Stimulated activated CD8-positive, alpha-beta memory T cell treated with anti-CD3 and anti-CD28 coated beads, Interleukin-12 subunit alpha, Interleukin-12 subunit beta, amount 100 ng/mL, for 4 hours (primary cell): ENCODE data around the gene TRIP10.
A peak's percentile ranks its signal among the peaks of the same experiment; 100 is the strongest.
"Not testable (repeated sequence)": the region's sequence is repeated elsewhere in the genome, so short reads cannot be mapped to it uniquely, and the experiment has no call there.

Experiments
- DNase-seq: peaks from one replicate; pipeline ENCODE4 v3.0.0-alpha.2; 2020; ENCODE audit warnings: low read depth

TRIP10 gene

DNA sequence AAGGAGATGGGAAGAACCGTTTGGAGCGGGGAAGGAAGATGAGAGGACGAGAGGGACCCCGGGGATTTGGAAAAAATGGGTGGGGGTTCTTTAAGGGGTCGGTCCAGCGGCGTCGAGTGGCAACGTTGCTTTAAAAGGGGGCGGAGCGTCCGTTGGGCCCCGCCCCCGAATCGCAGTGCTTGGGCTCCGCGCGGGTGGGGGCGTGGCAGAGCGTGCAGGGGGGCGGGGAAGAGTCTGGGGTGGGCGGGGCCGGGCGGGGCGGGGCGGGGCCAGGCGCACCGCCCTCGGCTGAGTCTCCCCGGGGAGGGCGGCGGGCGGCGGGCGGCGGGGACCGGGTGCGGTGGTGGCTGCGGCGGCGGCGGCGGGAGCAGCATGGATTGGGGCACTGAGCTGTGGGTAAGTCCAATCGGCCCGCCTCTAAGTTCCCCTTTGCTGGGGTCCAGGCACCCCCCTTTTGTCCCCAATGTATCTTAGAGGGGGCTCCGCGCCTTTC lies at the start of gene TRIP10:
Gene TRIP10, plus strand, starts transcription at position 291 of the 493 bp plus-strand sequence. Its CDS starts 82 bp downstream, at position 373.
- DNase-seq: peak; percentile 73

- no peak for DNase-seq
Measured at GRCh38 chr19:6690160-6690885, 49.2 kb upstream of the TRIP10 start.

GRCh38 chr19:6691342-6691741 lies 48.1 kb upstream of the TRIP10 start:
- no peak for DNase-seq

DNA sequence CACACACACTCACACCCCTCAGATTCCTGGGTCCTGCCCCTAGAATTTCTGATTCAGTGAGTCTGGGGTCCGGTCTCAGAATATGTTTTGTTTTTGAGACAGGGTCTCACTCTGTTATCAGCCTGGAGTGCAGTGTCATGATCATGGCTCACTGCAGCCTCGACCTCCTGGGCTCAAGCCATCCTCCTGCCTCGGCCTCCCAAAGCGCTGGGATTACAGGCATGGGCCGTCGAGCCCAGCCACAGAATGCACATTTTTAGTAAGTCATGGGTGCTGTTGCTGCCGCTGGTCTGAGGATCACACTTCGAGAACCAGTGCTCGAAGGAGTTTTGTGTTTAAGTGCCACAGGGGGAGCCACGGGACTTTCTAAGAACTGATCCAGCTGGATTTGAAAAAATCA lies 47.5 kb upstream of the TRIP10 start:
- no peak for DNase-seq

- DNase-seq: no peak
Measured at GRCh38 chr19:6693056-6693471, 46.4 kb upstream of the TRIP10 start.

DNA sequence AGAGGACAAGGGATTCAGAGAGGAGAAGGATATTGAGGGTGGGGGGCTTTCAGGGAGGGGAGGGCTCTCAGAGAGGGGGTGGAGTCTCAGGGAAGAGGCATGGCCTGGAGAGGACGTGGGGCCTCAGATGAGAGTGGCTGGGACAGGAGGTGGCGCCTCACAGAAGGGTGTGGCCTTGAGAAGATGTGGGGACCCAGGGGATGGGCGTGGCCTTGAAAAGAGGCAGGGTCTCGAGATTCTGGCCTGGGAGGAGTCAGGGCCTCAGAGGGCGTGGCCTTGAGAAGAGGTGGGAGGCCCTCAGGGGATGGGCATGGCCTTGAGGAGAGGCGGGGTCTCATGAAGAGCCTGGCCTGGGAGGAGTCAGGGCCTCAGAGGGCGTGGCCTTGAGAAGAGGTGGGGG lies 45.8 kb upstream of the TRIP10 start:
- no peak for DNase-seq

GRCh38 chr19:6694147-6694815 lies 45.2 kb upstream of the TRIP10 start:
- DNase-seq: no peak

DNA sequence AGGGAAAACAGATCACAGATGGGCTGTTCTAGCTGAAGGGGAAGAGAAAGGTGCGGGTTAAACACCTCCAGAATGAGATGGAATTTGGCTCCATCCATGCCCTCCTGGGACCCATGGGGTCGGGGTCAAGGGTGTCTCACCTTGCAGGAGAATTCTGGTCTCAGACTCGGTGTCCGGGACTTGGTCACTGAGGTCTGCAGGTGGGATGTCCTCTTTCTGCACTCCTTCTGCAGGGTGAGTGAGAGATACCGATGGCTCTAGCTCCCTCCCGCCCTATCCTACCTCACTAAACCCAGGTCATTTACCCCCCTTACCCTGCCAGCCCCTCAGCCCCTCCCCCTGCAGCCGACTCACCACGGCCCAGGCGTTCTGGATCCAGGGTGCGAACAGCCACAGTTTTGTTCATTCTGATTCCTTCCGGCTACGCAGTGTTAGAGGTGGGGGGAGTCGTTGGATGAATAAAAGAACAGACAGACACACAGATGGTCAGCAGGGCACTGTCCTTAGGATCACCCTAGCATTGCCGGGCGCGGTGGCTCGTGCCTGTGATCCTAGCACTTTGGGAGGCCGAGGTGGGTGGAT lies 43.1 kb upstream of the TRIP10 start:
- DNase-seq: no peak

DNA sequence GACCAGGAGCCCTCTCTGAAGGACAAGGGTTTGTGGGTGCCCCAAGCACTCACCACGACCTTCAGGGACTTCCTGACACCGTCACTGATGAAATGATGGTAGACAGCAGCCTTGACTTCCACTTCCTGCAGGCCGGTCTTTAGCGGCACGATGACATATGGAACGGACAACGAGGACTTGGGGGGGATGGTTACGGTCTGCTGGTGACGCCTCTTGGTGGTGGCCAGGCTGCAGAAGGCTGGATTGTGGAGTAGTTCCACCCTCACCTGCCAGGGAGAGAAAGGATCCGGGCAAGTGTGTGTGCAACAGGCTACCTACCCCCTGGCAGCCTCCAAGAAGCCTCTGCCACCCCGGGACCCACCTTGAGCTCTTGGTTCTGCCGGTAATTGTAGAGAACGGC lies 42.2 kb upstream of the TRIP10 start:
- no peak for DNase-seq

GRCh38 chr19:6699935-6700334 lies 39.5 kb upstream of the TRIP10 start:
- DNase-seq: no peak

DNA sequence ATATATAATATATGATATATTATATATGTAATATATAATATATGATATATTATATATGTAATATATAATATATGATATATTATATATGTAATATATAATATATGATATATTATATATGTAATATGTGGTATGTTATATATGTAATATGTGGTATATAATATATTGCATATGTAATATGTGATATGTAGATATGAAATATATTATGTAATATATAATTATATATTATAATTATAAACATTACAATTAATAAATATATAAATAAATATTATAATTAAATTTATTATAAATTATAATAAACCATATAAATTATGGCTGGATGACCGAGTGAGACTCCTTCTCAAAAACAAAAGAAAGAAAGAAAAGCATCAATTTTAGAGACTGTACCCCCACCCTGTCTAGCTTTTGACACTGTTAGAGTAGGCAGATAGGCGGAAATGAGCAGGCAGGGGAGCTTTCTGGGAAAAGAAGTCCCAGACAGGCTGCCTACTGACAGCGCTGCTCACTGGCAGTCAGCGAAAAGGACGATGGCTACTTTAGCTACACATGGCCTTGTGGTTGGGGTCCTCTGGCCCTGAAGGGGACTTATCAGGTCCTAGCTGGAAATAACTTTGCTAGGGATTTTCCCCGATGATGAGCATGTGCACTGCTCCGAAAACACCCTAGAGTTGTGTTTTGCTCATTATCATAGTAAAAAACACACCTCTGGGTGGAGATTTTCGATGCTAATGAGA lies 38.7 kb upstream of the TRIP10 start:
- DNase-seq: no peak

- no peak for DNase-seq
Measured at GRCh38 chr19:6705931-6706632, 33.4 kb upstream of the TRIP10 start.

DNA sequence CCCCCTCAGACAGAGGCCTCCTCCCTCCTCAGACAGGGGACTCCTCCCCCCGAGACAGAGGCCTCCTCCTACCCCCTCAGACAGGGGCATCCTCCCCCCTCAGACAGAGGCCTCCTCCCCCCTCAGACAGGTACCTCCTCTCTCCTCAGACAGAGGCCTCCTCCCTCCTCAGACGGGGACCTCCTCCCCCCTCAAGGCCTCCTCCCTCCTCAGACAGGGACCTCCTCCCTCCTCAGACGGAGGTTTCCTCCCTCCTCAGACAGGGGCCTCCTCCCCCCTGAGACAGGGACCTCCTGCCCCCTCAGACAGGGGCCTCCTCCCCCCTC lies 32.9 kb upstream of the TRIP10 start:
- no peak for DNase-seq

DNA sequence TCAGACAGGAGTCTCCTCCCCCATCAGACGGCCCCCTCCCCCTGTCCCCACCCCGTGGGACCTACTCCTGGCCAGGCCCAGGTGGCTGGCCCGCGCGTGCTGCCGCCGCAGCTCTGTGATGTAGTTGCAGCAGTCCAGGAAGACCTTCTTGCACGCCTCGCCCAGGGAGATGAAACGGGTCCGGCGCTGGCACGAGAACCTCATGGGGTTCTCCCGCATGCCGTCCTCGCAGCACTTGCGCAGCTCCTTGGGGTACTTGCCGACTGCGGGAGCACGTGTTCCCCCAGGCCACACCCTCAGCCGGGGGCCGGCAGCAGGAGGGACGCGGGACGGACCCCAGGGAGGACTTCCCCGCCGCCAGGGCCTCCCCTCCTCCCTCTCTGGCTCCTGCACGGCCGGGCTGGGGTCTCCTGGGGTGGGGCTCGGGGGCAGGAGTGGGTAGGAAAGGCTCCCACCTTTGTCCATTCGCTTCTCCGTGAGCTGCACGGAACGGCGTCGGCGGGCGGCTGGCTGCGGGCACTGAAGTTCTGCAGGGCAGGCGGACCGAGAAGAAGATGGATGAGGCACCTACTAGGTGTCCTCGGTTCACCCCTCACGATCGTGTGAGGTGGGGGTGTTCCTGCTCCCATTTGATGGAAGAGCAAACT lies 32.3 kb upstream of the TRIP10 start:
- no peak for DNase-seq

- no peak for DNase-seq
Measured at GRCh38 chr19:6707658-6708018, 31.8 kb upstream of the TRIP10 start.

DNA sequence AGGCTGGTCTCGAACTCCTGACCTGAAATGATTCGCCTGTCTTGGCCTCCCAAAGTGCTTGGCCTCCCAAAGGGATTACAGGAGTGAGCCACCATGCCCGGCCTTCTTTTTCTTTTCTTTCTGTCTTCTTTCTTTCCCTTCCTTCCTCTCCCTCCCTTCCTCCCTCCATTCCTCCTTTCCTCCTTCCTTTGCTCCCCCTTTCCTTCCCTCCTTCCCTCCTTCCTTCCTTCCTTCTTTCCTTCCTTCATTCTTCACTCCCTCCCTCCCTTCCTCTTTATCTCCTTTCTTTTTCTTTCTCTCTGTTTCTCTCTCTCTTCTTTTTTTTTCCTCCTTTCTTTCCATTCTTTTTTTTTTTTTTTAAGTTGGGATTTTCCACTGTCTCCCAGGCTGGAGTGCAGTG lies 31.1 kb upstream of the TRIP10 start:
- DNase-seq: no peak

GRCh38 chr19:6708913-6709312 lies 30.6 kb upstream of the TRIP10 start:
- not testable (repeated sequence) for DNase-seq

- no peak for DNase-seq
Measured at GRCh38 chr19:6709549-6709948, 29.9 kb upstream of the TRIP10 start.

GRCh38 chr19:6710273-6711077 lies 29.0 kb upstream of the TRIP10 start:
- no peak for DNase-seq

DNA sequence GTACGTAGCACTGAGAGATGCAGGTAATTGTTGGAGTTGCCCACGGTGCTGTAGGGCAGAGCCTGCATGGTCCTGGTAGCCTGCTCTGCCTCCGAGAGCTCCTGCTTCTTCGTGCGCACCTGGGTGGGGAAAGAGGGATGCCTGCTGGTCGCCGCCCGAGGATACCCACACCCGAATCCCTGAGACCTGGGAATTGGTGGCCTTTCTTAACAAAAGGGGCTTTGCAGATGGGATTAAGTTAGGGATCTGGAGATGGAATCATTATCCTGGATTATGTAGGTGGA lies 28.5 kb upstream of the TRIP10 start:
- no peak for DNase-seq

DNA sequence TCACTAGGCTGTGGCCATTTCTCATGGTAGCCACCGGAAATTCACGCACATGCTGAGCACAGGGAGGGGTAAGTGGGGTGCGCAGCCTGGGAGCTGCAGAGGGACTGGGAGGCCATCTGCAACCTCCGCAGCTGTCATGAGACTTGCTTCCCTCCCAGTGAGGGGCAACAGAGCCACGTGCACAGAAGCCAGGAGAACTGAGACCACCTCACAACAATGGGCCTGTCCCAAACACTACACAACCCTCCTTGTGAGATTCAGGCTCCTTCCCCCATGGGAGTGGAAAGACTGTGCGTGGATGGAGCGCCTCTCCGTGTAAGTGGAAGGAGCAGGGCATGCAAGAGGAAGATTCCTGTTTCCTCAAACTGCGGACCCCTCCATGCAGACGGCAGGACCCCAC lies 27.9 kb upstream of the TRIP10 start:
- no peak for DNase-seq
